Adrenal gland (tissue), 5 donors: ENCODE data around the gene ZNRF3.
"Not testable (repeated sequence)": the region's sequence is repeated elsewhere in the genome, so short reads cannot be mapped to it uniquely, and the experiment has no call there.

Experiments used
- POLR2A ChIP-seq, 2 donors: fragments of 450-650 bp; IDR thresholded peaks; one replicate each; pipeline ENCODE4 v1.6.1; 2017; ENCODE audit warnings: antibody characterized with exemption in 2 of 2, mild to moderate bottlenecking in 2 of 2, moderate library complexity in 1 of 2
- TF ChIP-seq, protein P1 (sequence below), 6 experiments: fragments of 450-650 bp in 4 of 6; fragments of 200-600 bp in 2 of 6; sonication (generic) in 1 of 6; IDR thresholded peaks; 1 replicate in 5 of 6; 2 replicates in 1 of 6; pipeline versions ENCODE4 v1.5.1 to v1.8.0; 2016 to 2021; ENCODE audit warnings: antibody characterized with exemption in 6 of 6, mild to moderate bottlenecking in 2 of 6, moderate library complexity in 1 of 6
- donor health status: DM: no; HTN: no; CAD: no.

DNA sequence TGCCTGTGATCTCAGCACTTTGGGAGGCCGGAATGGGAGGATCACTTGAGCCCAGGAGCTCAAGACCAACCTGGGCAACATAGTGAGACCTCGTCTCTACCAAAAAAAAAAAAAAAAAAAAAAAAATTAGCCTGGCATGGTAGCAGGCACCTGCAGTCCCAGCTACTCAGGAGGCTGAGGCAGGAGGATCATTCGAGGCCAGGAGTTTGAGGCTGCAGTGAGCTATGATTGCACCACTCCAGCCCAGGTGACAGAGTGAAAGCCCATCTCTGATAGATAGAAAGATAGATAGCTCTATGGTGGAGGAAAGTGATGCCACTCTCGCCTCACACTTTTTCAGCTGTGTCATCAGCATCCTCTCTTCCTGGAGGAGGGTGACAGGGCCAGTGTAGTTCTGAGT is 156.3 kb downstream of the ZNRF3 start:
- TF ChIP-seq POLR2A (IDR thresholded peaks at IDR 0.05) = not testable (repeated sequence)
- TF ChIP-seq, protein P1, sequence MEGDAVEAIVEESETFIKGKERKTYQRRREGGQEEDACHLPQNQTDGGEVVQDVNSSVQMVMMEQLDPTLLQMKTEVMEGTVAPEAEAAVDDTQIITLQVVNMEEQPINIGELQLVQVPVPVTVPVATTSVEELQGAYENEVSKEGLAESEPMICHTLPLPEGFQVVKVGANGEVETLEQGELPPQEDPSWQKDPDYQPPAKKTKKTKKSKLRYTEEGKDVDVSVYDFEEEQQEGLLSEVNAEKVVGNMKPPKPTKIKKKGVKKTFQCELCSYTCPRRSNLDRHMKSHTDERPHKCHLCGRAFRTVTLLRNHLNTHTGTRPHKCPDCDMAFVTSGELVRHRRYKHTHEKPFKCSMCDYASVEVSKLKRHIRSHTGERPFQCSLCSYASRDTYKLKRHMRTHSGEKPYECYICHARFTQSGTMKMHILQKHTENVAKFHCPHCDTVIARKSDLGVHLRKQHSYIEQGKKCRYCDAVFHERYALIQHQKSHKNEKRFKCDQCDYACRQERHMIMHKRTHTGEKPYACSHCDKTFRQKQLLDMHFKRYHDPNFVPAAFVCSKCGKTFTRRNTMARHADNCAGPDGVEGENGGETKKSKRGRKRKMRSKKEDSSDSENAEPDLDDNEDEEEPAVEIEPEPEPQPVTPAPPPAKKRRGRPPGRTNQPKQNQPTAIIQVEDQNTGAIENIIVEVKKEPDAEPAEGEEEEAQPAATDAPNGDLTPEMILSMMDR (IDR thresholded peaks at IDR 0.05) = not testable (repeated sequence)
